NT2/D1 (cell line): Measurements from ENCODE around the gene PPP2R5C.

Experiments used
- YY1 ChIP-seq: IDR thresholded peaks from 2 replicates; pipeline ENCODE4 v1.6.1; 2011; ENCODE audit not compliant: insufficient read length, insufficient read depth
- ZNF274 ChIP-seq: IDR thresholded peaks from 2 replicates; pipeline ENCODE4 v1.6.1; 2011; ENCODE audit warnings: mild to moderate bottlenecking, low read depth, low read length

DNA sequence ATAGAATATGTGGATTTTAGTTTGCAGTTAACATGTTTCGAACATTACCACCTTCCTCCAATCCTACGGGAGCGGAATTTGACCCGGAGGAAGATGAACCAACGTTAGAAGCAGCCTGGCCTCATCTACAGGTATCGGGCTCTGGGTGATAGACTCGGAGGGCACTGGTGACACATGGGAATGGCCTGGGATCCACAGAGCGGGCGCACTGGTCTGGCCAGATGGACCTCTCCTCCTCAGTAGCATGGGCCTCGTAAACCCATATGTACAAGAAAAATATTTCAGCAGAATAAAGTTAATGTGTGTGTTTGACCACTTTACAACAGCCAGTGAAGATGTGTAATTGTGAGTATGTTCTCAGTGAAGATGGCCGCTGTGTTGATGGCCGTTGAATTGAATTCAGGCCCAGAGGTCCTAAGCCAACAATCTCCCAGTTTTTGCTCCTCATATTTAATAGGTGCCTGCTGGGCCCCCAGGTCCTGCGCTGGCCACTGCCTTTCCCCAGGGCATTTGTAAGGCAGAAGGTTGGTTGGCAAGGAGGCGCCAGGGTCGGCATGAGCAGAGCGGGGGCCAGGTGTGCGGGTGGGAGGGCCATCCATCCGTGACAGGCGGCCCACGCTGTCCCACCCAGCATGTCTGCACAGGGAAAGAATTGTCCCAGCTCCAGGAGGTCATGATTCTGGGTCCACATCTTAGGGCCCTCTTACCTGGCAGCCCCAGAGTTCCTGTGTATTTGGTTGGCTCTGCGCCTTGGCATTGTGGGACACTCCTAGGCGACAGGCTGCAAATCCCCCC, 120.8 kb downstream of the PPP2R5C start:
- TF ChIP-seq YY1: no peak
- TF ChIP-seq ZNF274: no peak
